ENCODE data around the gene FOSL2. TPM values are rescaled to one million over a fixed set of nuclear protein-coding genes. Genes with fewer than 3 reads are reported as not detected.
"Not testable (repeated sequence)": the region's sequence is repeated elsewhere in the genome, so short reads cannot be mapped to it uniquely, and the experiment has no call there.

The FOSL2 gene
- total RNA-seq, 1 donor from 2014 or later = 259 TPM

GRCh38 chr2:28357055-28357454 lies 35.6 kb upstream of the FOSL2 start:
- DNase-seq (ENCODE audit: low spot score) = no peak

DNA sequence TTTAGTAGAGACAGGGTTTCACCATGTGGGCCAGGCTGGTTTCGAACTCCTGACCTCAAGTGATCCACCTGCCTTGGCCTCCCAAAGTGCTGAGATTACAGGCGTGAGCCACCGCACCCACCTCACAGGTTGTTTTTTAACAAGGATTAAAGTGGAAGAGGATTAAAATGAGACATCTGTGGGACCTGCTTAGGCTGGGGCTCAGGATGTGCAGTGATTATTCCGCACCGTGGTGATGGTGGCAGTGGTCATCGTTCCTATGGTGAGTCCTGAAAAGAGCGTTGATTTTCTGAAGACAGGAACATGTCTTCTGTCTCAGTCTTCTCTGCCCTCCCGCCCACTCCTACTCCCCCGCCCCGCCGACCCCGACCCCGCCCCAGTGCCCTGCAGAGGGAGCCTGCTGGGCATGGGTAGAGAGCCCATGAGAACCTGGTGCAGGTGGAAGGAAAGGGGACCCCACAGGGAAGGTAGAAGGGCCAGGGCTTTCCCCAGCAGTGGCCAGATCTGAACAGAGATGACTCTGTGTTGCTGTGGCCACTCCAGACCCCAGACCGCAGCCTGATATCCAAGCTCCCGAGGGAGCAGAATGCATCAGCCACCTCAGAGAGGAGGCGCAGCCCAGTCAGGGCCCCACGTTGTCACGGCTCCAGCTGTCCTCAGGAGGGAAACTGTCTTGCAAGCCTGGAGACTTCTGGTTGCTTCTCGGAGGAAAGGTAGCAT lies 34.5 kb upstream of the FOSL2 start:
- no peak for DNase-seq (ENCODE audit: low spot score)

- DNase-seq (ENCODE audit: low spot score) = no peak
Measured at GRCh38 chr2:28358668-28359201, 33.9 kb upstream of the FOSL2 start.

DNA sequence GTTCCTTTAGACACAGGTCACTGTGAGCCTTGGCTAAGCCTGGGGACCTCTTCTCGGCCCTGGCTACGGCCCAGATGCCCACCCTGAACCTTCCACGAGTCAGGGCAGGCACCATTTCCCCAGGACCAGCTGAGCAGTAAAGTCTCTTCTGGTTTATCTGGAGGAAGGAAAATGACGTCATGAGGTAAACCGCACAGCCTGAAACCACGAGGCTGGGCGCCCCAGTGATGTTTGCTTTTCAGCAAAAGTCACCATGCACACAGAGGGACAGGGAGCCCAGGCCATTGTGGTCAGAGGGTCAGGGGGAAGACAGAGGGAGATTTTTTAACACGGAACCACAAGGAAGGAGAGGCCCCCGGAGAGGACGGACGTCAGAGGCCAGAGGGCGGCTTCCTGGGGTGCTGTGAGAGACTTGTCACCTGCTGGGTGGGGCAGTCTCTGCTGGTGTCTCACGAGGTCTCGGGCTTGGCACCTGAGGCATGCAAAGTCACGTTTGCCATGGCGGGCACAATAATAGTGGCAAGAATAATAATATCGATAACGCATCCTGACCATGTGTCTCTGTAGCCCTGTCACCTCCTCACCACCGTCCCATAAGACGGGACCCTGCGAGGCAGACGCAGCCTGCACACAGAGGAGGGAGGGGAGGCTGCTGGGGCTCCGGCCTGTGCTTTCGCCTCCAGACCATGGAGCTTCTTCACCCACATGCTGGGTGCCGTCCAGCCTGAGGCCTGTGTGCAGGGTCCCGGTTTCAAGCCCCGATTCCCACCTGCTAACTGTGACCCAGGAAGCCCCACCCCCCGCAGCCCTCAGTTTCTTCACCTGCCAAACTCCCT lies 33.2 kb upstream of the FOSL2 start:
- DNase-seq (ENCODE audit: low spot score) = peak; percentile 77

GRCh38 chr2:28360058-28360717 lies 32.5 kb upstream of the FOSL2 start:
- no peak for DNase-seq (ENCODE audit: low spot score)

- no peak for DNase-seq (ENCODE audit: low spot score)
Measured at GRCh38 chr2:28360718-28361293, 31.9 kb upstream of the FOSL2 start.

DNA sequence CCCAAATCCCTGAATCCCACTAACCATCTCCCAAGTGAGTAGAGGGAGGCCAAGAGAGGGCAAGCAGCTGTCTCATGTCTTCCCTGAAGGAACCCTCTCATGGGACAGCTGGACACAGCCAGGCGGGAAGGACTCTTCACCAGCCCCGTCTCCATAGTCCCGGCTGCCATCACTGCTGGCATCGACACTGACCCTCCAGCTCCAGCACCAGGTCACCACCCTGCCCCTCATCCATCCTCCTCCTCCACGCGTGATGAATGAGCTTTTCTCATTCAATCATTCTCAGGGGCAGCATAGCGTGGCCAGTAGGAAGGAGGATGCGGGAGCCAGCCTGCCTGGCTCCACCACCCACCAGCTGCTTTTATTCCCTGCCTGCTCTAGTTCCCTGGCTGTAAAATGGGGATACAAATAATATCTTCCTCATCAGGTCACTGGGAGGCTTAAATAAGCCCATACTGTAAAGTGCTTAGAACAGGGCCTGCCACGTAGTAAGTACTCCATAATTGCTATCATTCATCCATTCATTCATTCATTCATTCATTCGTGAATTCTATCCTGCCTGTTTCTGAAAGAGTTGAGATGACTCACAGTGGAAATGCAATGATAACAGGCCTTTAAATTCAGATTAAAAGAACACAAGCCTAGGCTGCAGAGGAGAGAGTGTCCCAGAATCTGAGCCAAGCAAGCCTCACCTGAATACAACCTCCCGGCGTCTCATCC lies 30.5 kb upstream of the FOSL2 start:
- DNase-seq (ENCODE audit: low spot score) = no peak

GRCh38 chr2:28362991-28363521 lies 29.6 kb upstream of the FOSL2 start:
- DNase-seq (ENCODE audit: low spot score) = no peak

DNA sequence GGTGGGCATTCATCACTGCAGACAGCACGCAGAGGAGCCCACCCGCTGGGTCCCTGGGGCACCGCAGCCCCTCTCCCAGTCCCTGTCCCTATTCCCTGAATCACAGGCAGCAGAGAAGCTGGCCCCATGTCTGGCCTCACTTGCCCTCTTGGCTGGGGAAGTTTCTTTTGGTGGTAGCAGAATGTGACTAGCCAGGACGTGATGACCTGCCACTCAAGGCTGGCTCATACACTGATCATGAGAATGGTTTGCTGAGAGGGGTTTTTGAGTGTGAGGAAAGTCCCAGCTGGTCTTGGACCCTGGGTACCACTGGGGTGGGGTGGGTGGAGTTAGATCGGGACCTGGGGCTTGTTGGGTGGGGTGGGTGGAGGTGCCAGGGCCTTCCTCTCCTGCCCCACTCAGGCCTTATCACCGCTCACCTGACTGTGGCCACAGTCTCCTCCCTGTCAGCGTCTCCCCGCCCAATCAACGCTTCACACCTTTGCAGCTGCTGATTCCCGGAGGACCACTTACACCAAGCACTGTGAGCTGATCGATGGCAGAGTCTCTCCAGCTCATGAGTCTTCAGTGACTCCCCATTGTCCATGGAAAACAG lies 28.9 kb upstream of the FOSL2 start:
- no peak for DNase-seq (ENCODE audit: low spot score)

DNA sequence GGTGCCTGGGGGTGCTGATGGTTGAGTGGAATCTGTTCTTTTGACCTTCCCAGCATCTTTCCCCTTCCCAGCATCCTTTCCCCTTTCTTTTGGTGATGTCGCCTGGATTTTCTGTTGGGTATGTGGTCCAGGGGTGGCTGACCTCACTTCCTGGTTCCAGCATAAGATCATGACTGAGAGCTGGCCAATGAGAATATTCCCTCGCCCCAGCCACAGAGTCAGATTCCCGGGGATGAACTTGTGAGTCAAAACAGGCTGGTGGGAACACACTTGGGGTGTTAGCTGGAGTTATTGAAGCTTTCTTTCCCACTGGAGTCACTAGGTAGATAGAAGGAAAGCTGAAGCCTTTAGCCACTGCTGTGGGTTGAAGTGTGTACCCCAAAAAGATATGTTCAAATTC lies 28.0 kb upstream of the FOSL2 start:
- DNase-seq (ENCODE audit: low spot score) = no peak

DNA sequence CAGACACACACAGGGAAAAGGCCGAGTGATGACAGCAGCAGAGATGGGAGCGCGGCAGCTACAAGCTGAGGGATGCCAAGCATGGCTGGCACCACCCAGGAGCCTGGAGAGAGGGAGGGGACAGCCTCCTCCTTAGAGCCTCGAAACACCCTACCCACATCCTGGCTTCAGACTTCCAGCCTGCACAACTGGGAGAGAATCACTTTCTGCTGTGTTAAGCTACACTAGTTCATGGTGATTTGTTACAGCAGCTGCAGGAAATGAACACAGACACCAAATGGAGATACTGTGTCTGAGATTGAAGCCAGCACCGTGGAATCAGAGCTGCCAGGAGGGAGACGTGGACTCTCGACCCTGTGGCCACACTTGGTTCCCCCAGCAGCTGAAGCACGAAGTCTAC lies 27.5 kb upstream of the FOSL2 start:
- DNase-seq (ENCODE audit: low spot score) = no peak

DNA sequence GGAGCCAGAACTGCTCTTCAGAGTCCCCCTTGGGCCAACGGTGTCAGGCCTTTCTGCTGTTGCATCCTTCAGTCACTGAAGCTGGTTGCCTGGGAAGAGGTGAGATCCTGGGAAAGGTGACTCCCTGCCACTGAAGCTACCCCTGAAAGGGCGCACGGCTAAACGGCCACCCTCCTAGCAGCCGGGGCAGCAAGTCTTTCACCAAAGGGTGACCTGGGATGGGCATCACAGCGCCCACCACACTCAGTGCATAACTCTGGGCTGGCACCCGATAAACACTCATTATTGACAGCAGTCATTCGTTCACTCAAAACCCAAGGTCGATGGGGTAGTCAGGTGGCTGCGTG lies 26.5 kb upstream of the FOSL2 start:
- DNase-seq (ENCODE audit: low spot score) = no peak

- peak; percentile 75 for DNase-seq (ENCODE audit: low spot score)
Measured at GRCh38 chr2:28366496-28367282, 26.0 kb upstream of the FOSL2 start.

- DNase-seq (ENCODE audit: low spot score) = no peak
Measured at GRCh38 chr2:28367667-28368356, 24.8 kb upstream of the FOSL2 start.

- no peak for DNase-seq (ENCODE audit: low spot score)
Measured at GRCh38 chr2:28368357-28368798, 24.3 kb upstream of the FOSL2 start.

GRCh38 chr2:28369358-28369757 lies 23.3 kb upstream of the FOSL2 start:
- DNase-seq (ENCODE audit: low spot score) = no peak

GRCh38 chr2:28370354-28370753 lies 22.3 kb upstream of the FOSL2 start:
- DNase-seq (ENCODE audit: low spot score) = no peak

DNA sequence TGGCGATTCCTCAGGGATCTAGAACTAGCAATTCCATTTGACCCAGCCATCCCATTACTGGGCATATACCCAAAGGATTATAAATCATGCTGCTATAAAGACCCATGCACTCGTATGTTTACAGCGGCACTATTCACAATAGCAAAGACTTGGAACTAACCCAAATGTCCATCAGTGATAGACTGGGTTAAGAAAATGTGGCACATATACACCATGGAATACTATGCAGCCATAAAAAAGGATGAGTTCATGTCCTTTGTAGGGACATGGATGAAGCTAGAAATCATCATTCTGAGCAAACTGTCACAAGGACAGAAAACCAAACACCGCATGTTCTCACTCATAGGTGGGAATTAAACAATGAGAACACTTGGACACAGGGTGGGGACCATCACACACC lies 20.9 kb upstream of the FOSL2 start:
- DNase-seq (ENCODE audit: low spot score) = not testable (repeated sequence)

DNA sequence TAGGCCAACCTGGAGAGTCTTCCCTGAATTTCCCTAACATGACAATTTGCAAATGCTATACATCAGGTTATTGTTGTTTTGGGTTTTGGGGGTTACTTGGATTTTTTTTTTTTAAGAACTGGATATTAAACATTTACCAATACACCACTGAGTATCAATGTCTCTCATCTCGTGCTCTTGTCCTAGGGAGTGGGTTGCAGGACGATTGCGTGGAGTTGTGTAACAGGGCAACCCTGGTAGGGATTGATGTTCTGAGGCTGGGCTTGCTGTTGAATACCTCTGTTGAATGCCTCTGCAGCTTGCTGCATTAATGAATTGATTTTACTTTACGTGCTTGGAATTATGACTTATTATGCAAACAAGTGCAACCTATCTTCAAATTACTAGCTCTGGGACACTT lies 18.8 kb upstream of the FOSL2 start:
- DNase-seq (ENCODE audit: low spot score) = no peak

All from ureter (tissue), 1 donor.